H1 (cell line): ENCODE results near the gene OR2AE1. TPM values are rescaled to one million over a fixed set of nuclear protein-coding genes. Genes with fewer than 3 reads are reported as not detected.

Experiments
- CBX8 ChIP-seq: fragments of 300-800, 300-1000 bp; sonication (generic); IDR thresholded peaks from 2 replicates; pipeline ENCODE4 v1.7.1; 2016; ENCODE audit warnings: low read depth, low read length, borderline replicate concordance
- CHD7 ChIP-seq: fragments of 300-600 bp; sonication (generic); IDR thresholded peaks from 2 replicates; pipeline ENCODE4 v1.7.1; 2012; ENCODE audit warnings: low read length, moderate library complexity, mild to moderate bottlenecking, inconsistent platforms; ENCODE audit not compliant: insufficient replicate concordance
- NRF1 ChIP-seq: IDR thresholded peaks from 2 replicates; pipeline ENCODE4 v1.6.1; 2011; ENCODE audit warnings: mild to moderate bottlenecking, low read depth, low read length, improper control_type of control experiment
- polyA plus RNA-seq, 7 experiments: library from polyadenylated mRNA; depleted of rRNA in 3 of 7; stranded (reverse) in 5 of 7; unstranded in 2 of 7; fragments of >200 nt in 5 of 7; fragments of 200-250 nt in 2 of 7; gene quantifications; 1 replicate in 5 of 7; 2 replicates in 1 of 7; 4 replicates in 1 of 7; pipeline versions ENCODE4 v1.2.1 to v1.2.3, GENCODE V29; 2011 to 2013; ENCODE audit warnings: missing spikeins in 2 of 7, mixed read lengths in 2 of 7
- total RNA-seq: library from RNA; stranded (reverse); fragmentation: NEBNext Ultra II Directional; extraction: Animal tissue kit (Norgen Biotek cat#: 25700); gene quantifications from 2 replicates; pipeline ENCODE4 v1.2.1, GENCODE V29; 2021

Gene OR2AE1
- total and polyA plus RNA-seq, 2 of the 8 experiments (the other 6 are each of a cell fraction or from before 2014, with no cell fraction given) = not detected

- TF ChIP-seq CHD7 (no peak), CBX8 (no peak), NRF1 (no peak)
Observed at GRCh38 chr7:99926321-99926720, 49.5 kb upstream of the OR2AE1 start (continued).
